Heart left ventricle (tissue), 16 donors: ENCODE results near the gene GOT1. TPM values are rescaled to one million over a fixed set of nuclear protein-coding genes. Genes with fewer than 3 reads are reported as not detected.

ENCODE experiments used
- ATAC-seq, 4 donors: fragments of 200-7000 bp; cut with Tn5 transposase; one replicate each; pipeline ENCODE4 v1.9.1; 2020 to 2022; ENCODE audit warnings: moderate library complexity in 4 of 4, mild to moderate bottlenecking in 3 of 4, moderate number of reproducible peaks in 1 of 4
- DNase-seq, 5 donors: peaks; one replicate each; pipeline ENCODE4 v3.0.0-alpha.2; 2020
- H3K27ac ChIP-seq, 12 donors: fragments of 200-600 bp; sonication (generic) in 4 of 12; one replicate each; pipeline versions ENCODE4 v1.5.0 to v1.8.0; 2016 to 2022; ENCODE audit warnings: mild to moderate bottlenecking in 2 of 12
- H3K27me3 ChIP-seq, 9 donors: fragments of 200-600 bp; sonication (generic) in 2 of 9; one replicate each; pipeline versions ENCODE4 v1.5.1 to v1.8.0; 2016 to 2022; ENCODE audit warnings: mild to moderate bottlenecking in 3 of 9
- H3K36me3 ChIP-seq, 9 donors: fragments of 200-600 bp; sonication (generic) in 2 of 9; one replicate each; pipeline versions ENCODE4 v1.5.0 to v1.8.0; 2018 to 2022; ENCODE audit warnings: mild to moderate bottlenecking in 2 of 9
- H3K4me1 ChIP-seq, 12 donors: fragments of 200-600 bp; sonication (generic) in 4 of 12; one replicate each; pipeline versions ENCODE4 v1.5.0 to v1.8.0; 2016 to 2022; ENCODE audit warnings: mild to moderate bottlenecking in 3 of 12
- H3K4me3 ChIP-seq, 12 donors: fragments of 200-600 bp; sonication (generic) in 4 of 12; one replicate each; pipeline versions ENCODE4 v1.5.0 to v1.8.0; 2017 to 2022; ENCODE audit warnings: mild to moderate bottlenecking in 9 of 12, moderate library complexity in 4 of 12
- H3K9me3 ChIP-seq, 12 donors: fragments of 200-600 bp; sonication (generic) in 4 of 12; one replicate each; pipeline versions ENCODE4 v1.5.0 to v1.8.0; 2016 to 2022; ENCODE audit warnings: mild to moderate bottlenecking in 1 of 12
- POLR2A ChIP-seq, 2 donors: fragments of 450-650 bp; IDR thresholded peaks; one replicate each; pipeline ENCODE4 v1.6.1; 2017; ENCODE audit warnings: antibody characterized with exemption in 2 of 2, mild to moderate bottlenecking in 2 of 2, moderate library complexity in 2 of 2
- WGBS, 4 donors: extraction: QIAGEN DNeasy Blood & Tissue Kit in 2 of 4; methylation state at CpG; one replicate each; pipeline versions ENCODE4 v1.1.5 to v1.1.7; 2013 to 2018; 5-methylcytosine and 5-hydroxymethylcytosine counted together
- intact Hi-C, 10 donors: fragments of 100-400 bp; cut with DNase I; formaldehyde crosslinking; loops; one replicate each; pipeline versions ENCODE4 v1.11.1 to v1.14.2; 2022
- polyA plus RNA-seq, 2 donors: library from polyadenylated mRNA; stranded (reverse); fragments of 200-250 nt; gene quantifications; one replicate each; pipeline ENCODE4 v1.2.3, GENCODE V29; 2013
- total RNA-seq, 9 donors: library from RNA; depleted of rRNA in 2 of 9; stranded (reverse); fragments of >200 nt in 2 of 9; fragmentation: NEBNext Ultra II Directional in 3 of 9; extraction: Animal tissue kit (Norgen Biotek cat#: 25700) in 3 of 9; gene quantifications; one replicate each; pipeline versions ENCODE4 v1.1.0 to v1.2.4, GENCODE V29; 2016 to 2023
- TF ChIP-seq, protein P1 (sequence below), 12 donors: fragments of 200-600 bp; sonication (generic) in 4 of 12; IDR thresholded peaks; one replicate each; pipeline versions ENCODE4 v1.5.0 to v1.8.0; 2018 to 2022; ENCODE audit warnings: antibody characterized with exemption in 12 of 12, mild to moderate bottlenecking in 5 of 12
- donor health status: ischemic (EF 13 %, LVEDD 7.1; RV severe dilation, severe dysfunction).
- donor health status: healthy with polysubstance abuse.
- donor health status: DM: no; HTN: yes; CAD: no.
- donor health status: DM: no; HTN: no; CAD: no.
- donor health status: ischemic (EF 25% LVEDD 6.9; RV normal size, moderate dysfunction).
- donor health status: ischemic (EF 25% LVEDD 5.7; RV mildly dilated, moderate dysfunction).
- donor health status: healthy.
- donor health status: DM: yes; HTN: yes; CAD: no.
- donor health status: ischemic (EF 35%, LVEDD 5.7; RV mildly dilated, moderate dysfunction).
- donor health status: nonischemic (EF 11% LVEDD 7.7; RV severe dilation, severe dysfunction).
- donor health status: DM: yes; HTN: yes; CAD: no.
- donor health status: PGD.
- donor health status: ischemic (EF 29% LVEDD 5.4; RV normal size, mild dysfunction).
- donor health status: nonischemic (EF 23%, LVEDD 6.1; RV moderate dilation, normal function).

GOT1 gene
- total and polyA plus RNA-seq, 11 donors = 259 to 815 (median 505) TPM

DNA sequence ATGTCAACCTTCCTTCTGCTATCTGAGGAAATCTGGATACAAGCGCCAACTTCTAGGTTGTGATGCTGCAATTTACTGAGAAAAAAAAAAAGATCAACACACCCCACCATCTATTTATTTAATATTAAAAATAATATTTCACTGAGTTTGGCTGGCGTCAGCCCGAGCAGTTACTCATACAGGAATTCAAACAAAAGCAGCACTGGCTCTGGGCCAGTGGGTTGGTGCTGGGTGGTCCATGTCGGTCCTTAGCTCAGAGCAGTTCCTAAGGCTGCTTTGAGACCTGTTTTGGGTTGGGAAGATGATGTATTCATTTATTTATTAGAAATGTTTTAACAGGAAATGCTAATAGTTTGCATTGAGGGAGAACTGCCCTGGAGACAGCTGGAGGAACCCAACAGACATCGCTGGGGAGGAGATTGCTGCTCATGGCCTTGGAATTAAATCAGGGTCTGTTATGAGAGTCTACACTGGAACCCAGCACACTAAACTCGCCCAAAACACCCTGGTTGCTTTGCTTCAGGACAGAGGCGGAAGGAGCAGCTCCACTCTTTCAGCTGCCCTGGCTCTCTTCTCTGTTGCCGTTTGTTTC is 36.3 kb upstream of the GOT1 start:
- Histone ChIP-seq H3K4me3 (no peak overlapping the region), H3K36me3 (no peaks in the 10 kb centered on the region), H3K4me1 (no peaks in the 10 kb centered on the region), H3K27ac (peak overlapping the region in 4 of 12 donors; percentile 10 to 26 (median 16)), H3K9me3 (no peaks in the 10 kb centered on the region), H3K27me3 (peaks cover 0 to 22% (median 0%) of the 10 kb centered on the region in 9 donors)
- intact Hi-C loops = no loop called here
- DNase-seq (no peak), ATAC-seq (peak in 1 of 4 donors; percentile 26)
- no peak for TF ChIP-seq POLR2A (IDR thresholded peaks at IDR 0.05)
- TF ChIP-seq, protein P1, sequence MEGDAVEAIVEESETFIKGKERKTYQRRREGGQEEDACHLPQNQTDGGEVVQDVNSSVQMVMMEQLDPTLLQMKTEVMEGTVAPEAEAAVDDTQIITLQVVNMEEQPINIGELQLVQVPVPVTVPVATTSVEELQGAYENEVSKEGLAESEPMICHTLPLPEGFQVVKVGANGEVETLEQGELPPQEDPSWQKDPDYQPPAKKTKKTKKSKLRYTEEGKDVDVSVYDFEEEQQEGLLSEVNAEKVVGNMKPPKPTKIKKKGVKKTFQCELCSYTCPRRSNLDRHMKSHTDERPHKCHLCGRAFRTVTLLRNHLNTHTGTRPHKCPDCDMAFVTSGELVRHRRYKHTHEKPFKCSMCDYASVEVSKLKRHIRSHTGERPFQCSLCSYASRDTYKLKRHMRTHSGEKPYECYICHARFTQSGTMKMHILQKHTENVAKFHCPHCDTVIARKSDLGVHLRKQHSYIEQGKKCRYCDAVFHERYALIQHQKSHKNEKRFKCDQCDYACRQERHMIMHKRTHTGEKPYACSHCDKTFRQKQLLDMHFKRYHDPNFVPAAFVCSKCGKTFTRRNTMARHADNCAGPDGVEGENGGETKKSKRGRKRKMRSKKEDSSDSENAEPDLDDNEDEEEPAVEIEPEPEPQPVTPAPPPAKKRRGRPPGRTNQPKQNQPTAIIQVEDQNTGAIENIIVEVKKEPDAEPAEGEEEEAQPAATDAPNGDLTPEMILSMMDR (IDR thresholded peaks at IDR 0.05) = no peak
- 62 to 73% (median 66%) methylated on average over 8 of the region's 8 CpGs for WGBS, 4 donors

DNA sequence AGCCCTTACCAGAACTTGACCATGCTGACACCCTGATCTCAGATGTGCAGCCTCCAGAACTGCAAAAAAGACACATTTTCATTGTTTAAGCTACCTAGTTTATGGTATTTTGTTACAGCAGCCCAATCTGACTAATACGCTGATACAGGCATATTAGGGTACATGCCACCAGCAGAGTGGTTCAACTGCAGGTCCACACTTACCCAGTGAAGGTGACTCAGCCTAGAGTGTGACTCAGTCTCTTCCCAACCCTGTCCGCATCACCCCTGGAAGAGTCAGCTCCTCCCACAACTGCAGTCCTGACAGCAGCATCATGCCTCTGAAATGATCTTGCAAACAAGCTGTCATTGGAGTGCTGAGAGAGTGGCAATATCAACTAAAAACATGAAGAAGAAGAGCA is 30.8 kb upstream of the GOT1 start:
- H3K27ac ChIP-seq = no peak overlapping the region
- no peak for DNase-seq
- 81 to 90% (median 89%) methylated on average over 2 of the region's 2 CpGs for WGBS, 4 donors
- H3K4me3 ChIP-seq = no peak overlapping the region
- intact Hi-C loops = no loop called here
- no peaks in the 10 kb centered on the region for H3K36me3 ChIP-seq
- no peaks in the 10 kb centered on the region for H3K4me1 ChIP-seq
- H3K9me3 ChIP-seq = no peaks in the 10 kb centered on the region
- ATAC-seq = no peak
- H3K27me3 ChIP-seq = peaks cover 0 to 28% (median 0%) of the 10 kb centered on the region in 9 donors
- no peak for TF ChIP-seq POLR2A (IDR thresholded peaks at IDR 0.05)
- TF ChIP-seq, protein P1 (IDR thresholded peaks at IDR 0.05) = no peak

DNA sequence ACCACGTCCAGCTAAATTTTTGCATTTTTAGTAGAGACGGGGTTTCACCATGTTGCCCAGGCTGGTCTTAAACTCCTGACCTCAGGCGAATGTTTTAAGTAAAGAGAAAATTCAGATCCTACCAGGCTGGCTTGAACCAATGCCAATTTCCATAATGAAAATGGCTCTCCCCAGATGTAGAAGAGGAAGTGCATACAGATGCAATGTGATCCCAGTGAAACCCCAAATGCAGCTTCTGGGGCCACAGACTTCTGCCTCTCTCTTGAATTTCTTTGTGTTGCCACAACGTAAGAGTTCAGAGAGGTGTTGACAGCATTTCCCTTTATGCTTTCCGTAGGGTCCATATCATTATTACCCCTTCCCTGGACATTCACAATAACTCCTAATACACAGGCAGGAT is 29.6 kb upstream of the GOT1 start:
- WGBS, 4 donors = 61 to 70% (median 65%) methylated on average over 5 of the region's 5 CpGs
- TF ChIP-seq POLR2A (IDR thresholded peaks at IDR 0.05) = no peak
- TF ChIP-seq, protein P1 (IDR thresholded peaks at IDR 0.05) = no peak
- Histone ChIP-seq H3K27me3 (peaks cover 0 to 35% (median 0%) of the 10 kb centered on the region in 9 donors), H3K36me3 (no peaks in the 10 kb centered on the region), H3K4me1 (no peaks in the 10 kb centered on the region), H3K4me3 (no peak overlapping the region), H3K27ac (no peak overlapping the region), H3K9me3 (no peaks in the 10 kb centered on the region)
- DNase-seq = no peak
- ATAC-seq = no peak
- intact Hi-C loops = no loop called here

GRCh38 chr10:99459217-99459616 is 28.8 kb upstream of the GOT1 start:
- WGBS, 4 donors = 71 to 82% (median 75%) methylated on average over 2 of the region's 2 CpGs
- no peak overlapping the region for H3K27ac ChIP-seq
- no peak for ATAC-seq

More at GRCh38 chr10:99459217-99459616, 28.8 kb upstream of the GOT1 start:
- intact Hi-C loops = loop anchor here in 1 of 10 donors (10.0 kb wide), 1 partner anchor 86 kb away; no protein-coding TSS in a partner anchor
- H3K4me1 ChIP-seq = no peaks in the 10 kb centered on the region
- TF ChIP-seq, protein P1 (IDR thresholded peaks at IDR 0.05) = no peak
- no peak for TF ChIP-seq POLR2A (IDR thresholded peaks at IDR 0.05)
- DNase-seq = no peak
- peaks cover 0 to 37% (median 4%) of the 10 kb centered on the region in 9 donors for H3K27me3 ChIP-seq
- H3K9me3 ChIP-seq = no peaks in the 10 kb centered on the region
- H3K36me3 ChIP-seq = no peaks in the 10 kb centered on the region
- H3K4me3 ChIP-seq = no peak overlapping the region
